ENCODE results near the gene DERL2.

DNA sequence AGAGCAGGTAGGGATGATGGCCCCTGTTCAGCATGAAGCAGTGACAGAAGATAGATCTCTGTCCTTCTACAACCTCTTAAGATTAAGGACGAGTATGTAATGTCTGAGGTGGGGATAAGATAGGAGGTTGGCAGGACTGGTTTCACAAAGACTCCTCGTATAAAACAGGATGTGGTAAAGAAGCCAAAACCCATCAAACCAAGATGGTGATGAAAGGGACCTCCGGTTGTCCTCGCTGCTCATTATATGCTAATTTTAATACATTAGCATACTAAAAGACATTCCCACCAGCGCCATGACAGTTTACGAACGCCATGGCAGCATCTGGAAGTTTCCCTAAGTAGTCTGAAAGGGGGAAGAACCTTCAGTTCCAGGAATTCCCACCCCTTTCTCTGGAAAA lies 27.6 kb upstream of the DERL2 start:
- no peak for TF ChIP-seq CTCF (conservative IDR thresholded peaks at IDR 0.05; ENCODE audit: low read depth, low read length)
- TF ChIP-seq EZH2phosphoT487 (IDR thresholded peaks at IDR 0.05; ENCODE audit: borderline replicate concordance, low read length): no peak
- no peak for TF ChIP-seq EZH2 (IDR thresholded peaks at IDR 0.05; ENCODE audit: low read length, unreplicated experiment)

Measured in PC-3 (cell line).